Measurements from ENCODE around the gene FGD4. TPM values are rescaled to one million over a fixed set of nuclear protein-coding genes. Genes with fewer than 3 reads are reported as not detected.
A peak's percentile ranks its signal among the peaks of the same experiment; 100 is the strongest.
"Not testable (repeated sequence)": the region's sequence is repeated elsewhere in the genome, so short reads cannot be mapped to it uniquely, and the experiment has no call there.

The FGD4 gene
- total RNA-seq, 1 experiment from 2014 or later = 0.61 TPM

DNA sequence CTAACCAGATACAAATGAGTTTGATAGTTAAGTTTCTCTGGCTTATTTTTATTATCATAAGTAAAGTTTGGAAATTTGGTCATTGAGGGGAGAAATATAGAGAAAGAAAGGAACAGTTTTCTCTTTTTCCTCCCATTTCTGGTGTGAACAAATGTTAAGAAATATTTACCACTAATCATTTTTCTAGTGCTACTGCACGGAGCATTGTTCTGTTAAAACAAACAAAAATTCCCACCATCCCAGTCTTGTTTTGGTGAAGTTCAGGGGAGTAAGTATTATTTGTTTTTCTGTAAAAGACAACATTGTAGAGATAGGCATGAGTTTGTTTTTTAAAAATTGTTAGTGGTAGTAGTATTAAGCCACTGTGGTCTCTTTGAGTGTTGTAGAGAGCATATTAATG, 135.3 kb downstream of the FGD4 start:
- DNase-seq (ENCODE audit: low spot score) = no peak
- in situ Hi-C loops (cut with HindIII; ENCODE audit: low sequenced_read_pairs) = no loop called here

DNA sequence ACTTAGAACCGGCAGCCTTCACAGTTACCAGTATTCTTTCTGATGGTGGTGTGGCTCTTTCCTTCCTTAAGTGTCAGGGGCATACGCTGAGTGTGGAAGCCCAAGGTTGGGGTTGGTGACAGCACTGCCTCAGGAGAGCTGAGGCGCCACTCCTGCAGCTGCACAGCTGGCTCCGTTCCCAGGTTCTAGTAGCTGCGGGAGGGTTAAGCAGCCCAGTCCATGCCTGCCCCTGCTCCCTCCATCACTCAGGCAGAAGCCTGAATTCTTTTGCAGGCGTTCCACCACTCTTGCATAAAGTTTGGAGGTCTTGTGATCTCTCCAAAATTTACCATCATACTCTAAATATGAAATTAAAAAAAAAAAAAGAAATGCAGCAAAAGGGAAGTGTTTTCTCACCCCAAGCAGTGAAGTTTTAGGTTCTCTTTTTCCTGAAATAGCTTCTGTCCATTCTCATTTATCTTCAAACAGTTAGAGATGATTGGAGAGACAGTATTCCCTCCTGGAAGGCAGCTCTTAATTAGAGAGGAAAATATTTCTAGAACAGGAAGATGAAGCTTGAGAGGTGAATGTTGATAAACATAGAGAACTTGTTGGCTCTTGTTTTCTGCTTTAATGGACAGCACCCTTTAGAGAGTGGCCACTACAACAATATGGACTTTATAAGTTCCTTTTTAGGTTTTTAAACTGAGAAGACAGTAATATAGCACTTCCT, 136.1 kb downstream of the FGD4 start:
- peak; percentile 60 for DNase-seq (ENCODE audit: low spot score)
- in situ Hi-C loops (cut with HindIII; ENCODE audit: low sequenced_read_pairs) = no loop called here

- no peak for DNase-seq (ENCODE audit: low spot score)
- in situ Hi-C loops (cut with HindIII; ENCODE audit: low sequenced_read_pairs) = no loop called here
Measured at GRCh38 chr12:32536000-32536345, 136.6 kb downstream of the FGD4 start.

DNA sequence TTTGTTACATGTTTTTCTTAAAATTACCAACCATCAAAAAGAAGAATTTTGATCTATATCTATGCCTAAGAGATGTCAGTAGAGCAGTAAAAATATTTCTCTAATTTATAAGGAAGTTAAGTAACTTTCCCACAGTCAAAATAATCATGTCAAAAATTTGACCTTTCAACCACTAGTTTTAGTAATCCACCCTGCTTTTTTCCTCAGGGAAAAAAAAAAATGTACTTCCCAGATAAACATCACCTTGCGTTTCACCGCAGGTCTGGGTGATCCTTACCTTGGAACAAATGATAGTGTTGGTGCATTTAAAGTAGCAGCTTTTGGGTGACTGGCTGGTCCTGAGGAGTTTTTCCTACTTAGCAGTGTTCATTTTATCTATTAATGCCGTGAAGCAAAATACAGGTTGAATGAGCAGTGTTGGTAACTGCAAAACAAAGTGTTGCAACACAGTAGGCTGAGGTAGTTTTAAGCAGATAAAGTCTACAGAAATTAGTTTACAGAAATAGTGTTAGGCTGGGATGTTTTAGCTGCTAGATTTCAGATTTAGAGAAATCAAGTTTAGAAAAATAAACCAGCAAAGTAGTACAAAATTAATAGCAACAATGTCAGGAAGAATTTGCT, 142.5 kb downstream of the FGD4 start:
- in situ Hi-C loops (cut with HindIII; ENCODE audit: low sequenced_read_pairs) = no loop called here
- no peak for DNase-seq (ENCODE audit: low spot score)

GRCh38 chr12:32542428-32543229, 143.3 kb downstream of the FGD4 start:
- no peak for DNase-seq (ENCODE audit: low spot score)
- in situ Hi-C loops (cut with HindIII; ENCODE audit: low sequenced_read_pairs) = no loop called here

DNA sequence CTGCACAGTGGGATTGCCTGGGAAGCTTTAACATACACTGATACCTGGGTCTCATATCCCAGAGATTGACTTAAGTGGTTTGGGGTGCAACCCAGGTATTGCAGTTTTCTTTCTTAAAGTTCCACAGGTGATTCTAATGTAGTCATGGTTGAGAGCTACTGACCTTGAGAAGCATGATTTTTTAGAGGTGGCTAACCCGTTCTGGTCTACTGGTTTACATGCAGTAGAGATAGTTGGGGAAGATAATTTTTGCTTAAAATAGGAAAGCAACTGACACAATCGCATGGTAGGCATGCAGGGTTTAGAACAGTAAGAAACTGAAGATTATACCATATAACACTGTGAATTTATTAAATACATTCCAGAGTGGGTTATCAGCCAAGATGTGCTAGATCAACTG, 145.5 kb downstream of the FGD4 start:
- no peak for DNase-seq (ENCODE audit: low spot score)
- in situ Hi-C loops (cut with HindIII; ENCODE audit: low sequenced_read_pairs) = no loop called here

GRCh38 chr12:32545413-32545980, 146.1 kb downstream of the FGD4 start:
- in situ Hi-C loops (cut with HindIII; ENCODE audit: low sequenced_read_pairs) = no loop called here
- DNase-seq (ENCODE audit: low spot score) = no peak

DNA sequence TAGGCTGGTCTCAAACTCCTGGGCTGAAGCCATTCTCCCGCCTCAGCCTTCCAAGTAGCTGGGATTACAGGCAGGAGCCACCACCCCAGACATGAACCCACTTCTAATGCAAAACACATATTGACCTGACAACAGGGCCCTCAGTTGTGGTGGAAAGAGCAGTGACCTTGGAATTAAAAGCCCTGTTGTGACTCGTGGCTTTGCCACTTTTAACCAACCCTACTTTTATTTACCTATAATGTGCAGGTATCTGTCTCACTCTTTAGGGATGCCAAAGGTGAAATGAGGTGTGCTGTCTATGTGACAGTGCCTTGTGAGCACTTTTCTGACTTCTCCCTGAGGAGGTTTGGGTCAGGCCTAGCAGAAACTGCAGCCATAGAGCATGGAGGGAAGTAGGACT, 146.9 kb downstream of the FGD4 start:
- in situ Hi-C loops (cut with HindIII; ENCODE audit: low sequenced_read_pairs) = no loop called here
- DNase-seq (ENCODE audit: low spot score) = no peak

DNA sequence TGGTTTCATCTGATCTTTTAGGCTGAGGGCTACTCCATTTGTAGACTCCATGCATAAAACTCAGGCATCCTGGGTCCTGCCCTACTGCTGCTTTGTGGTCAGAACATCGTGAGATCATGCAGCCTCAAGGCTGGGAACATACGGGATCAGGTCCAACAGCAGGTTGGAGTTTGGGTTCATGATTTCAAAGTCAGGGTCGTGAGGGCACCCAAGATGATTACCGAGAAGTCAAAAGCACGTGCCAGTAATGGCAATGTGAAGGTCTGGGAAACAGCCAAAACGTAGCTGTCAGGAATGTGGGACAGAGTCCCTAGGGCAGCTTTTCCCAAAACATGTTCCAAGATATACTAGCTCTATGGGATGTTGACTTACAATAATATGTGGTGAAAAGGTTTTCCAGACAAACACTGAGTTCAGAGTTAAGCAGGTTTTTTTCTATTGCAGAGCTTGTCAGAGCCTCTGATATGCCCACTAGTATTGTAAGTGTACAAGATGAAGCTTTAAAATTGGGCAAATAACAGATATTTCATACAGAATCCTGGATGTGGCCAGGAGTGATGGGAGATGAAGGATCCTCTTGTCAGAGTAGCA, 149.4 kb downstream of the FGD4 start:
- in situ Hi-C loops (cut with HindIII; ENCODE audit: low sequenced_read_pairs) = no loop called here

DNA sequence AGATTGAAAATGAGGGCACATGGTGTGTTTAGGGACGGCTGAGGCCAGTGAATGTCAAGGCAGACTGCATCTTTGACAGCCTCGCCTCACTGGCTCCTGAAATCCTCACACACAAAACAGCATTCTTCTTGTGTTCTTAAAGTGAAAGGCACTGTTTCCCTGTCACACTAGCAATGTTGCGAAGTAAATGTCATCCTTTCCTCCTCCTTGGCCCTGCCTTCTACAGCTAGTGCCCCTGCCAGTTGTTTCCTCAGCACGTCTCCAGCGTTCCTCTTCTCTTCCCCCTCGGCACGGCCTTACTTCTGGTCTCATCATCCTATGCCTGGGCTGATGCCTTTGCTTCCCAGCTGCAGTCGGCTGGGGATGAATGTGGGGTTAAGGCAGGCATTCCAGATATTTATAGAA, 150.3 kb downstream of the FGD4 start:
- in situ Hi-C loops (cut with HindIII; ENCODE audit: low sequenced_read_pairs) = no loop called here
- DNase-seq (ENCODE audit: low spot score) = no peak

More for the DNA sequence above, 149.4 kb downstream of the FGD4 start:
- DNase-seq (ENCODE audit: low spot score) = no peak

GRCh38 chr12:32551058-32551457, 151.7 kb downstream of the FGD4 start:
- DNase-seq (ENCODE audit: low spot score) = no peak

DNA sequence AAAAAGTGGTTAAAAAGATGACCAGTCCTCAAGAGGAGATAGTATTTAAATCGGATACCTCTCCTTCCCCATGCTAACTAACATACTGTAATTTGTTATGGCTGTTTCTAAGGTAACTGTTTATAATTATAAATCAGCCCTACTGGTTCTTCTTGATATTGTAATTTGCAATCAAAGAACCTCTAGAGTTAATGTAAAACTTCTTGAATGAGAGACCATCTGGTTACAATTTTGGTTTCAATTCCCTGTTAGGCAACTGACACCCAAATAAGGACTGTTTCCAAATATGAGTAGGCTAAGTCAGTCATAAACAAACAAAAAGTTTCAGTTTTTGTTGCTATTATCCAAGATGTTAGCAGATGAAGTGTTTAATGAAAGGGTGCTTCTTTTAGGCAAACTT, 159.5 kb downstream of the FGD4 start:
- no peak for DNase-seq (ENCODE audit: low spot score)
- in situ Hi-C loops (cut with HindIII; ENCODE audit: low sequenced_read_pairs) = no loop called here

More at GRCh38 chr12:32551058-32551457, 151.7 kb downstream of the FGD4 start:
- in situ Hi-C loops (cut with HindIII; ENCODE audit: low sequenced_read_pairs) = no loop called here

- no peak for DNase-seq (ENCODE audit: low spot score)
- in situ Hi-C loops (cut with HindIII; ENCODE audit: low sequenced_read_pairs) = no loop called here
Measured at GRCh38 chr12:32559434-32559833, 160.1 kb downstream of the FGD4 start.

GRCh38 chr12:32560520-32560919, 161.2 kb downstream of the FGD4 start:
- no peak for DNase-seq (ENCODE audit: low spot score)
- in situ Hi-C loops (cut with HindIII; ENCODE audit: low sequenced_read_pairs) = no loop called here

GRCh38 chr12:32561931-32562341, 162.6 kb downstream of the FGD4 start:
- DNase-seq (ENCODE audit: low spot score) = no peak

GRCh38 chr12:32562413-32562812, 163.1 kb downstream of the FGD4 start:
- in situ Hi-C loops (cut with HindIII; ENCODE audit: low sequenced_read_pairs); DNase-seq (ENCODE audit: low spot score): not testable (repeated sequence)

More at GRCh38 chr12:32561931-32562341, 162.6 kb downstream of the FGD4 start:
- in situ Hi-C loops (cut with HindIII; ENCODE audit: low sequenced_read_pairs) = no loop called here

- no peak for DNase-seq (ENCODE audit: low spot score)
- in situ Hi-C loops (cut with HindIII; ENCODE audit: low sequenced_read_pairs) = no loop called here
Measured at GRCh38 chr12:32566663-32567295, 167.4 kb downstream of the FGD4 start.

GRCh38 chr12:32567296-32567674, 167.9 kb downstream of the FGD4 start:
- no peak for DNase-seq (ENCODE audit: low spot score)
- in situ Hi-C loops (cut with HindIII; ENCODE audit: low sequenced_read_pairs) = no loop called here

DNA sequence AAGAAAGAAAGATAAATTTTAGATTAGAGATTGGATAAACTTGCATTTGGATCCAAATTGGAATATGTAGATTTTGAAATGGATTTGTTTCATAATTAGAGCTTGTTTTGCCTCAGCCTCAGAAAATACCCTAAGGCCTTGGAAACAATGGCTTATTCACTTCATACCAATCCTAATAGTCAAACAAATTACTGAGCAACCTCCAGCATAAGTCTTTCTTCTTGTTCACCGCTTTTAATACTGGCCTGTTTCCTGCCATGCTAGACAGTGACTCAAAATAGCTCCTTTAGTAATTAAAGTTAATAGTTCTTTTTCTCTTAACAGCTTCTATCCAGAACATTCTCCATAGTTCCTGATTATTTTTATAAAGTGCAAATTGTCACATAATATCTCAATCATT, 168.9 kb downstream of the FGD4 start:
- no peak for DNase-seq (ENCODE audit: low spot score)
- in situ Hi-C loops (cut with HindIII; ENCODE audit: low sequenced_read_pairs) = no loop called here

Measured in G401 (cell line).